Neural progenitor cell (in vitro differentiated cells): ENCODE measurements around the gene PACS1. TPM values are rescaled to one million over a fixed set of nuclear protein-coding genes. Genes with fewer than 3 reads are reported as not detected.

Source experiments
- DNase-seq: peaks from one replicate; pipeline ENCODE4 v3.0.0-alpha.2; 2016; ENCODE audit warnings: low spot score
- H2AFZ ChIP-seq: fragments of 200-600 bp; sonication (generic); replicated peaks from 2 replicates; pipeline ENCODE4 v1.6.1; 2016; ENCODE audit warnings: antibody characterized with exemption
- H3F3A ChIP-seq: fragments of 200-600 bp; sonication (generic); 2 replicates; pipeline ENCODE4 v1.6.1; 2016; ENCODE audit warnings: antibody characterized with exemption, low read depth
- H3K27ac ChIP-seq: fragments of 200-600 bp; sonication (generic); 2 replicates; pipeline ENCODE4 v1.5.1; 2016; ENCODE audit warnings: mild to moderate bottlenecking
- H3K27me3 ChIP-seq: fragments of 200-600 bp; sonication (generic); 2 replicates; pipeline ENCODE4 v1.6.1; 2016; ENCODE audit warnings: mild to moderate bottlenecking, moderate library complexity
- H3K36me3 ChIP-seq: fragments of 200-600 bp; sonication (generic); 2 replicates; pipeline ENCODE4 v1.5.1; 2016
- H3K4me1 ChIP-seq: fragments of 200-600 bp; sonication (generic); 2 replicates; pipeline ENCODE4 v1.6.1; 2016; ENCODE audit warnings: mixed run types
- H3K4me2 ChIP-seq: fragments of 200-600 bp; sonication (generic); 2 replicates; pipeline ENCODE4 v1.6.1; 2016
- H3K4me3 ChIP-seq: fragments of 200-600 bp; sonication (generic); 2 replicates; pipeline ENCODE4 v1.5.1; 2016
- H3K79me2 ChIP-seq: fragments of 200-600 bp; sonication (generic); 2 replicates; pipeline ENCODE4 v1.6.1; 2016; ENCODE audit warnings: low read depth
- H3K9ac ChIP-seq: fragments of 200-600 bp; sonication (generic); 2 replicates; pipeline ENCODE4 v1.6.1; 2016
- H3K9me3 ChIP-seq: fragments of 200-600 bp; sonication (generic); 2 replicates; pipeline ENCODE4 v1.5.1; 2016; ENCODE audit warnings: low read depth
- H4K20me1 ChIP-seq: fragments of 200-600 bp; sonication (generic); 2 replicates; pipeline ENCODE4 v1.6.1; 2016; ENCODE audit warnings: low read depth
- H3K27ac Mint-ChIP-seq: 3 replicates; pipeline ENCODE4 v1.8.0; 2021; ENCODE audit warnings: mixed read lengths
- H3K27me3 Mint-ChIP-seq: 2 replicates; pipeline ENCODE4 v1.8.0; 2022; ENCODE audit warnings: low read depth, mild to moderate bottlenecking, inconsistent platforms, moderate library complexity, mixed read lengths; ENCODE audit not compliant: insufficient read depth
- H3K36me3 Mint-ChIP-seq: 3 replicates; pipeline ENCODE4 v1.8.0; 2021; ENCODE audit warnings: mixed read lengths
- H3K4me1 Mint-ChIP-seq: 3 replicates; pipeline ENCODE4 v1.8.0; 2021; ENCODE audit warnings: mixed read lengths
- H3K4me3 Mint-ChIP-seq: 3 replicates; pipeline ENCODE4 v1.8.0; 2021; ENCODE audit warnings: mild to moderate bottlenecking, moderate library complexity, mixed read lengths
- H3K9me3 Mint-ChIP-seq: 3 replicates; pipeline ENCODE4 v1.8.0; 2020; ENCODE audit warnings: mixed read lengths
- EZH2 ChIP-seq: fragments of 200-600 bp; sonication (generic); IDR thresholded peaks from 2 replicates; pipeline ENCODE4 v1.6.1; 2017; ENCODE audit warnings: antibody characterized with exemption, mild to moderate bottlenecking, moderate library complexity
- EZH2phosphoT487 ChIP-seq: fragments of 200-600 bp; sonication (generic); IDR thresholded peaks from 2 replicates; pipeline ENCODE4 v1.6.1; 2017; ENCODE audit warnings: antibody characterized with exemption
- total RNA-seq: library from RNA; depleted of rRNA; stranded (reverse); fragments of >200 nt; gene quantifications from 2 replicates; pipeline ENCODE4 v1.2.3, GENCODE V29; 2015; ENCODE audit warnings: low replicate concordance
- TF ChIP-seq, protein P1 (sequence below): fragments of 200-600 bp; sonication (generic); IDR thresholded peaks from 2 replicates; pipeline ENCODE4 v1.5.1; 2017; ENCODE audit warnings: antibody characterized with exemption, mild to moderate bottlenecking

The PACS1 gene
- total RNA-seq, 1 donor from 2014 or later: 13.4 TPM

DNA sequence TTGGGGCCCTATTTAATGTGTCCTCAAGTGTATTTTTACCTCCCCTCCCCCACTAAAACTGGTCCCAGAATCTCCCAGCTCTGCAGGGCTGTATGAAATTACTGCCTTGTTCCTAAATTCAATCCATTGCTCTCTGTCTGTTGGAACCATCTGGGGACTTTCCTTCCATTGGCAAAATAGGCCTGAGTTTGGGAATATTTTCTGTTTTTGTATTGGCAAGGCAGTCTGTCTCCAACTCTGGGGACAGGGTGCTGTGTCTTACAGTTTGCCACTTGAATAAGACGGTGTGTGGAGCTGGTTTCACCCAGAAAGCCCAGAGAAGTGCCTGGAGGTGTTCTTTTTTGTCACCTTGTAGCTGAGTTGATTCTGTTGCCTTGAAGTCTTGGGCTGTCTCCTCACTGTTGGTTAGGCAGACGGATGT, 1.3 kb downstream of the PACS1 start:
- TF ChIP-seq EZH2phosphoT487: no peak
- TF ChIP-seq EZH2: no peak
- TF ChIP-seq, protein P1, sequence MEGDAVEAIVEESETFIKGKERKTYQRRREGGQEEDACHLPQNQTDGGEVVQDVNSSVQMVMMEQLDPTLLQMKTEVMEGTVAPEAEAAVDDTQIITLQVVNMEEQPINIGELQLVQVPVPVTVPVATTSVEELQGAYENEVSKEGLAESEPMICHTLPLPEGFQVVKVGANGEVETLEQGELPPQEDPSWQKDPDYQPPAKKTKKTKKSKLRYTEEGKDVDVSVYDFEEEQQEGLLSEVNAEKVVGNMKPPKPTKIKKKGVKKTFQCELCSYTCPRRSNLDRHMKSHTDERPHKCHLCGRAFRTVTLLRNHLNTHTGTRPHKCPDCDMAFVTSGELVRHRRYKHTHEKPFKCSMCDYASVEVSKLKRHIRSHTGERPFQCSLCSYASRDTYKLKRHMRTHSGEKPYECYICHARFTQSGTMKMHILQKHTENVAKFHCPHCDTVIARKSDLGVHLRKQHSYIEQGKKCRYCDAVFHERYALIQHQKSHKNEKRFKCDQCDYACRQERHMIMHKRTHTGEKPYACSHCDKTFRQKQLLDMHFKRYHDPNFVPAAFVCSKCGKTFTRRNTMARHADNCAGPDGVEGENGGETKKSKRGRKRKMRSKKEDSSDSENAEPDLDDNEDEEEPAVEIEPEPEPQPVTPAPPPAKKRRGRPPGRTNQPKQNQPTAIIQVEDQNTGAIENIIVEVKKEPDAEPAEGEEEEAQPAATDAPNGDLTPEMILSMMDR: no peak
- H3K4me1 ChIP-seq: peaks cover 15% of the 10 kb centered on the region
- no peak overlapping the region for H3K27ac ChIP-seq
- H3K36me3 ChIP-seq: peaks cover 4% of the 10 kb centered on the region
- H3K9ac ChIP-seq: no peak overlapping the region
- peak overlapping the region; percentile 96 for H3K4me3 Mint-ChIP-seq
- no peak overlapping the region for H2AFZ ChIP-seq
- no peaks in the 10 kb centered on the region for H3K9me3 ChIP-seq
- peaks cover 20% of the 10 kb centered on the region for H3K36me3 Mint-ChIP-seq
- no peaks in the 10 kb centered on the region for H3K9me3 Mint-ChIP-seq
- H3K4me1 Mint-ChIP-seq: peaks cover 19% of the 10 kb centered on the region
- H3K27ac Mint-ChIP-seq: peak overlapping the region; percentile 22
- no peak for DNase-seq
- peaks cover 31% of the 10 kb centered on the region for H4K20me1 ChIP-seq
- peak overlapping the region; percentile 98 for H3K4me3 ChIP-seq
- no peaks in the 10 kb centered on the region for H3K27me3 Mint-ChIP-seq
- H3F3A ChIP-seq: peaks cover 33% of the 10 kb centered on the region
- H3K27me3 ChIP-seq: no peaks in the 10 kb centered on the region
- peak overlapping the region; percentile 99 for H3K4me2 ChIP-seq
- peaks cover 15% of the 10 kb centered on the region for H3K79me2 ChIP-seq

DNA sequence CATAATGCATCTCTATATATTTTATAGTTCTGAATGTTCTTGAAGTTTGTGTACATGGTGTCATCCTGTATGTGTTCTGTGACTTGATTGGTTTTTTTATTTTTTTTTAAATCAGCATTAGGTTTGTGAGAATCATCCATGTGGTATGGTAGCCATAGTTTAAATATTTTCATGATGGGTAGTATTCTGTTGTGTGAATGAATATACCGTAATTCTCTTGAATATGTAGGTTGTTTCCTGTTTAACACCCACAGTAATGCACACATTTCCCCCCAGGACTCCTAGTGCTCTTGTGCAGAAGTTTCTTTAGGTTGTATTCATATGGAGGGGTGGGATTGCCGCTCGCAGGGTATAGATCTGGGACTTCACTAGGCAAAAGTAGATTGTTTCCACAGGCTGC, 2.0 kb downstream of the PACS1 start:
- Mint-ChIP-seq H3K9me3 (no peaks in the 10 kb centered on the region), H3K27ac (no peak overlapping the region), H3K36me3 (peaks cover 20% of the 10 kb centered on the region), H3K27me3 (no peaks in the 10 kb centered on the region), H3K4me3 (peak overlapping the region; percentile 96), H3K4me1 (peaks cover 19% of the 10 kb centered on the region)
- Histone ChIP-seq H3K9me3 (no peaks in the 10 kb centered on the region), H3K4me1 (peaks cover 15% of the 10 kb centered on the region), H3K9ac (no peak overlapping the region), H3K4me2 (peak overlapping the region; percentile 99), H3K79me2 (peaks cover 15% of the 10 kb centered on the region), H2AFZ (no peak overlapping the region), H4K20me1 (peaks cover 27% of the 10 kb centered on the region), H3K4me3 (peak overlapping the region; percentile 98), H3F3A (peaks cover 28% of the 10 kb centered on the region), H3K36me3 (peaks cover 2% of the 10 kb centered on the region), H3K27ac (no peak overlapping the region), H3K27me3 (no peaks in the 10 kb centered on the region)
- TF ChIP-seq EZH2phosphoT487 (no peak), EZH2 (no peak)
- DNase-seq: no peak

DNA sequence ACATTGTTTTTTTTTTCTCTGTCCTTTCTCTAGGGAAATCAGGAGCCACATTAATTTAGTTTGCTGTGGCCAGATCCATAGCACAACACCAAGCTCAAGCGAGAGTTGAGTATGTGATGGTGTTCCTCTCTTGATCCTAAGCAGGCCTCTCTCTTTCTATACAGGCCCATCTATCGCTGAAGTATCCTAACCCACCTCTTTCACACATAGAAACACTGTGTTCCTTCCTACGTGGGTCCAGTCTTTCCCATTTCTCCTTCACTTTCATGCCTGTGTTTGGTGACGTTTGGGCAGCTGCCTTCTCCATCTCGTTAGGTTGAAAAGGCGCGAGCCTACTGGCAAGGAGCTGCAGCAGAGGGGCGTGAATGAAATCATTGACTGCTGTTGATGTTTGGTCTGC, 2.4 kb downstream of the PACS1 start:
- Histone ChIP-seq H3K9me3 (no peaks in the 10 kb centered on the region), H3K4me2 (no peak overlapping the region), H2AFZ (no peak overlapping the region), H3K79me2 (peaks cover 15% of the 10 kb centered on the region), H3K4me1 (peaks cover 15% of the 10 kb centered on the region), H3K36me3 (no peaks in the 10 kb centered on the region), H3F3A (peaks cover 23% of the 10 kb centered on the region), H3K9ac (no peak overlapping the region), H3K27ac (no peak overlapping the region), H4K20me1 (peaks cover 23% of the 10 kb centered on the region), H3K4me3 (no peak overlapping the region), H3K27me3 (no peaks in the 10 kb centered on the region)
- H3K4me1 Mint-ChIP-seq: peaks cover 19% of the 10 kb centered on the region
- no peaks in the 10 kb centered on the region for H3K9me3 Mint-ChIP-seq
- TF ChIP-seq, protein P1: no peak
- TF ChIP-seq EZH2phosphoT487 (no peak), EZH2 (no peak)
- H3K36me3 Mint-ChIP-seq: peaks cover 20% of the 10 kb centered on the region
- H3K27ac Mint-ChIP-seq: no peak overlapping the region
- no peak for DNase-seq
- no peaks in the 10 kb centered on the region for H3K27me3 Mint-ChIP-seq
- peak overlapping the region; percentile 96 for H3K4me3 Mint-ChIP-seq

DNA sequence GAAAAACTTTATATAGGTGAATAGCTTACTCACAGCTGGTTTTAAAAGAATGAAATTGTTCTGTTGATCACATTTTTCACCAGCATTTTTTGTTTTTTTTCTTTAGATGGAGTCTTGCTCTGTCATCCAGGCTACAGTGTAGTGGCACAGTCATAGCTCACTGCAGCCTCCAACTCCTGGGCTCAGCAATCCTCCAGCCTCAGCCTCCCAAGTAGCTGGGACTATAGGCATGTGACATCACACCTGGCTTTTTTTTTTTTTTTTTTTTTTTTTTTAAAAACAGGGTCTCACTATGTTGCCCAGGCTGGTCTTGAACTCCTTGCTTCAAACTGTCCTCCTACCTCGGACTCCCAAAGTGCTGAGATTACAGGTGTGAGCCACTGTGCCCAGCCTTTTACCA, 3.6 kb downstream of the PACS1 start:
- Histone ChIP-seq H3K36me3 (no peaks in the 10 kb centered on the region), H3K27ac (no peak overlapping the region), H3K4me1 (peaks cover 15% of the 10 kb centered on the region), H3K9me3 (no peaks in the 10 kb centered on the region), H3K79me2 (peaks cover 15% of the 10 kb centered on the region), H3F3A (peaks cover 13% of the 10 kb centered on the region), H3K4me2 (no peak overlapping the region), H3K27me3 (no peaks in the 10 kb centered on the region), H3K9ac (no peak overlapping the region), H4K20me1 (peaks cover 14% of the 10 kb centered on the region), H3K4me3 (no peak overlapping the region), H2AFZ (no peak overlapping the region)
- Mint-ChIP-seq H3K36me3 (peaks cover 18% of the 10 kb centered on the region), H3K9me3 (no peaks in the 10 kb centered on the region), H3K4me1 (peaks cover 19% of the 10 kb centered on the region), H3K27me3 (no peaks in the 10 kb centered on the region), H3K4me3 (no peak overlapping the region), H3K27ac (no peak overlapping the region)
- TF ChIP-seq EZH2 (no peak), EZH2phosphoT487 (no peak)
- TF ChIP-seq, protein P1: no peak
- no peak for DNase-seq
